Endothelial cell of umbilical vein (primary cell): Measurements from ENCODE around the gene SEC24C. TPM values are rescaled to one million over a fixed set of nuclear protein-coding genes. Genes with fewer than 3 reads are reported as not detected.
A peak's percentile ranks its signal among the peaks of the same experiment; 100 is the strongest.

ENCODE experiments used
- BruUV-seq: library from RNA; stranded (reverse); fragments of 400-500 nt; replicated peaks from 2 replicates; lab custom pipeline; 2021; lab: Mats Ljungman, UMichigan
- CTCF ChIA-PET: fragments of 300-600, 350-600 bp; sonication (Branson Sonifier 250); formaldehyde crosslinking; loops from one replicate; lab custom pipeline; 2021; ENCODE audit warnings: antibody characterized with exemption, inconsistent platforms; lab: Charles Lee
- POLR2A ChIA-PET: fragments of 300-600, 350-600 bp; sonication (Branson Sonifier 250); formaldehyde crosslinking; loops from one replicate; lab custom pipeline; 2021; ENCODE audit warnings: antibody characterized with exemption, inconsistent platforms; lab: Charles Lee
- DNase-seq: peaks from one replicate; pipeline ENCODE4 v3.0.0-alpha.2; 2011; ENCODE audit warnings: low read depth, low spot score
- FAIRE-seq: peaks from 2 replicates; lab custom pipeline; 2011; peaks lifted over from hg19 to GRCh38; lab: Jason Lieb, UNC
- H2AFZ ChIP-seq: 2 replicates; pipeline ENCODE4 v1.6.0; 2012; ENCODE audit warnings: low read depth, low read length, control low read depth, inconsistent platforms
- H3K27ac ChIP-seq: 2 replicates; pipeline ENCODE4 v1.5.1; 2011; ENCODE audit warnings: low read depth, mild to moderate bottlenecking, control low read depth, low read length, moderate library complexity; ENCODE audit not compliant: insufficient read depth
- H3K27me3 ChIP-seq, 2 experiments: 2 replicates each; pipeline versions ENCODE4 v1.6.0 to v1.6.1; 2011; ENCODE audit warnings: low read length in 2 of 2, mixed read lengths in 1 of 2; ENCODE audit not compliant: control insufficient read depth in 2 of 2, insufficient read depth in 2 of 2
- H3K36me3 ChIP-seq, 2 experiments: 2 replicates in 1 of 2; 3 replicates in 1 of 2; pipeline ENCODE4 v1.5.1; 2011; ENCODE audit warnings: low read length in 2 of 2, mild to moderate bottlenecking in 1 of 2, moderate library complexity in 1 of 2; ENCODE audit not compliant: control insufficient read depth in 2 of 2, insufficient read depth in 2 of 2; ENCODE audit errors: extremely low read depth in 1 of 2
- H3K4me1 ChIP-seq: 3 replicates; pipeline ENCODE4 v1.5.1; 2011; ENCODE audit warnings: mild to moderate bottlenecking, low read length; ENCODE audit not compliant: control insufficient read depth, insufficient read depth; ENCODE audit errors: extremely low read depth
- H3K4me2 ChIP-seq: 2 replicates; pipeline ENCODE4 v1.6.1; 2011; ENCODE audit warnings: low read length, control low read depth, mixed read lengths; ENCODE audit not compliant: insufficient read depth
- H3K4me3 ChIP-seq, 3 experiments: fragments of 200-600 bp in 1 of 3; sonication (generic), shearing (Covaris generic) in 1 of 3; replicated peaks in 1 of 3; 2 replicates each; pipeline ENCODE4 v1.5.1; 2011 to 2016; ENCODE audit warnings: control low read depth in 3 of 3, low read length in 3 of 3, mild to moderate bottlenecking in 2 of 3, inconsistent platforms in 1 of 3, low read depth in 1 of 3, moderate library complexity in 1 of 3; ENCODE audit not compliant: insufficient read depth in 1 of 3
- H3K79me2 ChIP-seq: 2 replicates; pipeline ENCODE4 v1.6.0; 2012; ENCODE audit warnings: low read length, inconsistent platforms; ENCODE audit not compliant: control insufficient read depth, insufficient read depth
- H3K9ac ChIP-seq: replicated peaks from 2 replicates; pipeline ENCODE3; 2011; ENCODE audit warnings: low read length, control low read depth; ENCODE audit not compliant: insufficient read depth; ENCODE audit errors: extremely low read depth
- H3K9me1 ChIP-seq: replicated peaks from 3 replicates; pipeline ENCODE4 v1.6.0; 2011; ENCODE audit warnings: mild to moderate bottlenecking, low read length; ENCODE audit not compliant: control insufficient read depth, insufficient read depth; ENCODE audit errors: extremely low read depth
- H3K9me3 ChIP-seq: replicated peaks from 2 replicates; pipeline ENCODE4 v1.5.1; 2012; ENCODE audit warnings: low read length, inconsistent platforms; ENCODE audit not compliant: control insufficient read depth, insufficient read depth
- H4K20me1 ChIP-seq: replicated peaks from 2 replicates; pipeline ENCODE3; 2011; ENCODE audit warnings: mild to moderate bottlenecking, low read length; ENCODE audit not compliant: control insufficient read depth, insufficient read depth; ENCODE audit errors: extremely low read depth
- GATA2 ChIP-seq: IDR thresholded peaks from 2 replicates; pipeline ENCODE4 v1.7.0; 2011; ENCODE audit warnings: low read depth, mild to moderate bottlenecking, moderate library complexity, mixed read lengths, low read length; ENCODE audit not compliant: insufficient read length, insufficient read depth
- JUN ChIP-seq: IDR thresholded peaks from 2 replicates; pipeline ENCODE4 v1.6.1; 2011; ENCODE audit warnings: borderline replicate concordance, low read depth; ENCODE audit not compliant: insufficient read length, insufficient read depth
- MYC ChIP-seq: IDR thresholded peaks from one replicate; pipeline ENCODE4 v1.6.1; 2011; ENCODE audit warnings: mild to moderate bottlenecking, low read depth, low read length
- POLR2A ChIP-seq: IDR thresholded peaks from 2 replicates; pipeline ENCODE4 v1.6.1; 2012; ENCODE audit warnings: low read depth, mild to moderate bottlenecking, control low read depth, low read length
- dilution Hi-C: fragments of 300-500 bp; cut with MboI; formaldehyde crosslinking; loops from one replicate; pipeline ENCODE4 v1.15.0; 2019; ENCODE audit warnings: low sequenced_read_pairs; ENCODE audit not compliant: extremely low pct_ligation_motif_present
- intact Hi-C: fragments of 100-400 bp; cut with micrococcal nuclease; formaldehyde crosslinking; loops from one replicate; pipeline ENCODE4 v1.10.0; 2022
- polyA plus RNA-seq, 4 experiments: library from polyadenylated mRNA; depleted of rRNA in 3 of 4; stranded (reverse) in 3 of 4; unstranded in 1 of 4; fragments of >200 nt; gene quantifications; 2 replicates each; pipeline versions ENCODE4 v1.2.1 to v1.2.3, GENCODE V29; 2011 to 2012; ENCODE audit warnings: missing spikeins in 1 of 4
- total RNA-seq: library from RNA; stranded (reverse); gene quantifications from 2 replicates; pipeline ENCODE4 v1.2.3, GENCODE V29; 2021
- TF ChIP-seq, protein P1 (sequence below), 2 donors: IDR thresholded peaks; 1 replicate in 1 of 2; 2 replicates in 1 of 2; pipeline ENCODE4 v1.5.1; 2011; ENCODE audit warnings: low read length in 2 of 2, mild to moderate bottlenecking in 2 of 2, moderate library complexity in 2 of 2, control low read depth in 1 of 2, inconsistent platforms in 1 of 2, low read depth in 1 of 2; ENCODE audit not compliant: insufficient read depth in 1 of 2; ENCODE audit errors: extremely low read depth in 1 of 2

Gene SEC24C
- total and polyA plus RNA-seq, 2 donors (not counting 3 experiments of a cell fraction or from before 2014, with no cell fraction given), result 95.5 to 108 TPM

DNA sequence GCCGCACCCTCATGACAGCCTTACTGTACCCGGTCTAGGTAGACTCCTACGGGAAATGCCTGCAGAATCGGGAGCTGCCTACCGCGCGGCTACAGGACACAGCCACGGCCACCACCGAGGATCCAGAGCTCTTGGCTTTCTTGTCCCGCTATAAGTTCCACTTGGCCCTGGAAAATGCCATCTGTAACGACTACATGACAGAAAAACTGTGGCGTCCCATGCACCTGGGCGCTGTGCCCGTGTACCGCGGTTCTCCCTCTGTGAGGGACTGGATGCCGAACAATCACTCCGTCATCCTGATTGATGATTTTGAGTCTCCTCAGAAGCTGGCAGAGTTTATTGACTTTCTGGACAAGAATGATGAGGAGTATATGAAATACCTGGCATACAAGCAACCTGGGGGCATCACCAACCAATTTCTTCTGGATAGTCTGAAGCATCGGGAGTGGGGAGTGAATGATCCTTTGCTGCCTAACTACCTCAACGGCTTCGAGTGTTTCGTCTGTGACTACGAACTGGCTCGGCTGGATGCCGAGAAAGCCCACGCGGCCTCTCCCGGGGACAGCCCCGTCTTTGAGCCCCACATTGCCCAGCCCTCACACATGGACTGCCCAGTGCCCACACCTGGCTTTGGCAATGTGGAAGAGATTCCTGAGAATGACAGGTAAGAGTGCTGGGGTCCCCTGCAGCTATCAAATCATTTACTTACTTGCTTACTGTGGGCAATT, 29.1 kb downstream of the SEC24C start:
- Histone ChIP-seq H3K4me3 (peak overlapping the region; percentile 40 to 85 (median 79)), H3K4me2 (peak overlapping the region; percentile 93), H3K27me3 (no peaks in the 10 kb centered on the region), H3K4me1 (peaks cover 20% of the 10 kb centered on the region), H3K27ac (peak overlapping the region; percentile 72), H3K9me1 (no peaks in the 10 kb centered on the region), H3K36me3 (peaks cover 12 to 29% of the 10 kb centered on the region in 2 experiments), H4K20me1 (no peaks in the 10 kb centered on the region), H2AFZ (peak overlapping the region; percentile 28), H3K79me2 (peaks cover 36% of the 10 kb centered on the region), H3K9ac (peak overlapping the region; percentile 80), H3K9me3 (no peaks in the 10 kb centered on the region)
- dilution Hi-C loops, result no loop called here
- BruUV-seq, result TSS peak; percentile 17
- intact Hi-C loops, result loop anchor here (5.0 kb wide), 1 partner anchor 39 kb away; the partner anchor contains the start of gene NDST2
- DNase-seq (peak; percentile 9), FAIRE-seq (peak; percentile 65)
- POLR2A ChIA-PET, result interaction anchor here (0.5 to 2.8 kb wide), 2 partner anchors 9 to 212 kb away, joined by 5 to 11 read pairs; partner anchors contain the start of gene CHCHD1
- CTCF ChIA-PET, result interaction anchor here (0.8 to 8.3 kb wide), 4 partner anchors 11 to 106 kb away, joined by 3 to 69 read pairs (median 4); no protein-coding TSS in a partner anchor
- TF ChIP-seq JUN (no peak), GATA2 (no peak), MYC (no peak), POLR2A (no peak)

DNA sequence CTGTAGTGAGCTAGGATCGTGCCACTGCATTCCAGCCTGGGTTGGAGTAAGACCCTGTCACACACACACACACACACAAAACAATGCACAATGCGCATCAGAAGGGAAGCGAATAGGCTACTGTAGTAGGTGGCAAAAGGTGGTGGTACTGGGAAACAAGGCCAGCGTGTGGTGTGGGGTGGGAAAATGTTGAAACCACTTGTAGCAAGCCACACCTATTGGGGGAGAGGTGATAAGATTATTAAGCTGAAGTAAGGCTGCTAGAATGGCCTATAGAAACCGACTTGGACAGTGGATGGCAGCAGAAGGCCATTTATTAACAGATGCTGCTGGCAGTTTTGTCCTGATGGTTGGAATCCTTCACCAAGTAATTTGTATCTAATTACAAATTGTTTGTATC, 30.5 kb downstream of the SEC24C start:
- BruUV-seq, result no TSS peak

More for the DNA sequence above, 30.5 kb downstream of the SEC24C start:
- ChIA-PET POLR2A (no interaction called here), CTCF (interaction anchor here (0.5 to 8.3 kb wide), 8 partner anchors 9 to 352 kb away, joined by 3 to 69 read pairs (median 4); no protein-coding TSS in a partner anchor)
- Histone ChIP-seq H3K4me1 (peaks cover 20% of the 10 kb centered on the region), H3K27ac (no peak overlapping the region), H3K9me3 (no peaks in the 10 kb centered on the region), H3K36me3 (peaks cover 9 to 19% of the 10 kb centered on the region in 2 experiments), H3K9me1 (no peaks in the 10 kb centered on the region), H3K9ac (no peak overlapping the region), H3K27me3 (no peaks in the 10 kb centered on the region), H4K20me1 (no peaks in the 10 kb centered on the region), H3K4me3 (peak overlapping the region in 1 of 3 experiments; percentile 4), H2AFZ (no peak overlapping the region), H3K4me2 (peak overlapping the region; percentile 93), H3K79me2 (peaks cover 38% of the 10 kb centered on the region)
- no peak for TF ChIP-seq POLR2A
- TF ChIP-seq, protein P1, sequence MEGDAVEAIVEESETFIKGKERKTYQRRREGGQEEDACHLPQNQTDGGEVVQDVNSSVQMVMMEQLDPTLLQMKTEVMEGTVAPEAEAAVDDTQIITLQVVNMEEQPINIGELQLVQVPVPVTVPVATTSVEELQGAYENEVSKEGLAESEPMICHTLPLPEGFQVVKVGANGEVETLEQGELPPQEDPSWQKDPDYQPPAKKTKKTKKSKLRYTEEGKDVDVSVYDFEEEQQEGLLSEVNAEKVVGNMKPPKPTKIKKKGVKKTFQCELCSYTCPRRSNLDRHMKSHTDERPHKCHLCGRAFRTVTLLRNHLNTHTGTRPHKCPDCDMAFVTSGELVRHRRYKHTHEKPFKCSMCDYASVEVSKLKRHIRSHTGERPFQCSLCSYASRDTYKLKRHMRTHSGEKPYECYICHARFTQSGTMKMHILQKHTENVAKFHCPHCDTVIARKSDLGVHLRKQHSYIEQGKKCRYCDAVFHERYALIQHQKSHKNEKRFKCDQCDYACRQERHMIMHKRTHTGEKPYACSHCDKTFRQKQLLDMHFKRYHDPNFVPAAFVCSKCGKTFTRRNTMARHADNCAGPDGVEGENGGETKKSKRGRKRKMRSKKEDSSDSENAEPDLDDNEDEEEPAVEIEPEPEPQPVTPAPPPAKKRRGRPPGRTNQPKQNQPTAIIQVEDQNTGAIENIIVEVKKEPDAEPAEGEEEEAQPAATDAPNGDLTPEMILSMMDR (IDR thresholded peaks at IDR 0.05; ENCODE audit: extremely low read depth in 1 of 2, insufficient read depth in 1 of 2, low read depth in 1 of 2, low read length in 2 of 2), result peak in 1 of 2 donors; percentile 12
- dilution Hi-C loops (no loop called here), intact Hi-C loops (loop anchor here (5.0 kb wide), 1 partner anchor 38 kb away; the partner anchor contains the start of gene NDST2)
- DNase-seq (peak; percentile 53), FAIRE-seq (peak; percentile 12)
